SK-N-SH (cell line): ENCODE measurements around the gene AADAT.

Source experiments
- ELF1 ChIP-seq: IDR thresholded peaks from 2 replicates; pipeline ENCODE4 v1.4.0; 2012
- FOXJ3 ChIP-seq: sonication (generic); formaldehyde crosslinking; IDR thresholded peaks from 2 replicates; pipeline ENCODE4 v1.5.1; 2020; ENCODE audit warnings: mild to moderate bottlenecking, missing genetic modification reagents
- MAX ChIP-seq: IDR thresholded peaks from 2 replicates; pipeline ENCODE4 v1.4.0; 2012; ENCODE audit warnings: low read depth
- MXI1 ChIP-seq: IDR thresholded peaks from 2 replicates; pipeline ENCODE4 v1.6.1; 2012; ENCODE audit warnings: mild to moderate bottlenecking, low read depth, low read length, improper control_type of control experiment
- NFIC ChIP-seq: IDR thresholded peaks from 2 replicates; pipeline ENCODE4 v1.4.0; 2012; ENCODE audit warnings: borderline replicate concordance
- NRF1 ChIP-seq: IDR thresholded peaks from 2 replicates; pipeline ENCODE4 v1.6.1; 2012; ENCODE audit warnings: low read depth, mild to moderate bottlenecking, low read length
- RAD21 ChIP-seq: IDR thresholded peaks from 2 replicates; pipeline ENCODE4 v1.6.1; 2012; ENCODE audit warnings: mild to moderate bottlenecking, low read length
- RCOR1 ChIP-seq: fragments of 150-350 bp; IDR thresholded peaks from 2 replicates; pipeline ENCODE4 v1.6.1; 2017; ENCODE audit warnings: antibody characterized with exemption, low read length
- TAF1 ChIP-seq: IDR thresholded peaks from 2 replicates; pipeline ENCODE4 v1.6.1; 2012; ENCODE audit warnings: low read depth, mild to moderate bottlenecking, low read length, moderate library complexity, borderline replicate concordance
- USF2 ChIP-seq: fragments of 150-350 bp; IDR thresholded peaks from 2 replicates; pipeline ENCODE4 v1.6.1; 2017; ENCODE audit warnings: antibody characterized with exemption, low read length, low read depth, borderline replicate concordance
- ZBTB33 ChIP-seq: IDR thresholded peaks from 2 replicates; pipeline ENCODE4 v1.4.0; 2012; ENCODE audit warnings: low read depth, borderline replicate concordance
- TF ChIP-seq, protein P1 (sequence below): fragments of 200-600 bp; sonication (generic); IDR thresholded peaks from 2 replicates; pipeline ENCODE4 v1.6.1; 2017; ENCODE audit warnings: antibody characterized with exemption, mild to moderate bottlenecking, moderate library complexity
- TF ChIP-seq, protein P2 (sequence below): IDR thresholded peaks from 2 replicates; pipeline ENCODE4 v1.4.0; 2012; ENCODE audit warnings: low read depth, borderline replicate concordance

DNA sequence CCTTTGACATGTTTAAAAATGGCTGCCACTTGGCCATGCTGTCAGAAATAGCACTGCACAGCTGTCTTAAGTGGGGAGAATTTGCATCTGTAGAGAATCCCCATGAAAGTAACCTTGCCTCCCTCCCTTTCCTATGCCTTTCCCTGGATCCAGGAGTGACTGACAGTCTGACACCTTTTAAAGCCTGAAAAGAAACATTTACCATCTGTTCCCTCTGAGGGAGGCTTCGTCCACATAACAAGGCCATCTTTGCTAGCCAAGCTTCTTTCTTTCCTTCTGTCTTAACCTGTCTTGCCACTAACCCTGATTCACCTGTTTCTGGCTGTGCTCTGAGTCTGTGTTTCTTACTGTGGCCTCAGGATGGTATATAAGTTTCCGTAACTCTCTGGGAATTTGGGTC, 21.3 kb upstream of the AADAT start:
- TF ChIP-seq USF2, result no peak
- TF ChIP-seq, protein P1, sequence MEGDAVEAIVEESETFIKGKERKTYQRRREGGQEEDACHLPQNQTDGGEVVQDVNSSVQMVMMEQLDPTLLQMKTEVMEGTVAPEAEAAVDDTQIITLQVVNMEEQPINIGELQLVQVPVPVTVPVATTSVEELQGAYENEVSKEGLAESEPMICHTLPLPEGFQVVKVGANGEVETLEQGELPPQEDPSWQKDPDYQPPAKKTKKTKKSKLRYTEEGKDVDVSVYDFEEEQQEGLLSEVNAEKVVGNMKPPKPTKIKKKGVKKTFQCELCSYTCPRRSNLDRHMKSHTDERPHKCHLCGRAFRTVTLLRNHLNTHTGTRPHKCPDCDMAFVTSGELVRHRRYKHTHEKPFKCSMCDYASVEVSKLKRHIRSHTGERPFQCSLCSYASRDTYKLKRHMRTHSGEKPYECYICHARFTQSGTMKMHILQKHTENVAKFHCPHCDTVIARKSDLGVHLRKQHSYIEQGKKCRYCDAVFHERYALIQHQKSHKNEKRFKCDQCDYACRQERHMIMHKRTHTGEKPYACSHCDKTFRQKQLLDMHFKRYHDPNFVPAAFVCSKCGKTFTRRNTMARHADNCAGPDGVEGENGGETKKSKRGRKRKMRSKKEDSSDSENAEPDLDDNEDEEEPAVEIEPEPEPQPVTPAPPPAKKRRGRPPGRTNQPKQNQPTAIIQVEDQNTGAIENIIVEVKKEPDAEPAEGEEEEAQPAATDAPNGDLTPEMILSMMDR, result no peak
- TF ChIP-seq ZBTB33, result no peak
- no peak for TF ChIP-seq ELF1
- no peak for TF ChIP-seq RAD21
- TF ChIP-seq, protein P2, sequence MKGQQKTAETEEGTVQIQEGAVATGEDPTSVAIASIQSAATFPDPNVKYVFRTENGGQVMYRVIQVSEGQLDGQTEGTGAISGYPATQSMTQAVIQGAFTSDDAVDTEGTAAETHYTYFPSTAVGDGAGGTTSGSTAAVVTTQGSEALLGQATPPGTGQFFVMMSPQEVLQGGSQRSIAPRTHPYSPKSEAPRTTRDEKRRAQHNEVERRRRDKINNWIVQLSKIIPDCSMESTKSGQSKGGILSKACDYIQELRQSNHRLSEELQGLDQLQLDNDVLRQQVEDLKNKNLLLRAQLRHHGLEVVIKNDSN, result no peak
- TF ChIP-seq RCOR1, result no peak
- no peak for TF ChIP-seq NRF1
- TF ChIP-seq NFIC, result no peak
- TF ChIP-seq FOXJ3 (CRISPR knock-in tag), result no peak
- no peak for TF ChIP-seq TAF1
- TF ChIP-seq MAX, result no peak
- TF ChIP-seq MXI1, result no peak
